Motor neuron (in vitro differentiated cells): ENCODE measurements around the gene TMCC3. TPM values are rescaled to one million over a fixed set of nuclear protein-coding genes. Genes with fewer than 3 reads are reported as not detected.

Source experiments
- ATAC-seq, 8 experiments: fragments of 200-7000 bp; cut with Tn5 transposase; replicated peaks in 6 of 8; 2 replicates each; pipeline ENCODE4 v1.8.0; 2021; ENCODE audit warnings: mild to moderate bottlenecking in 8 of 8, moderate library complexity in 8 of 8
- H3K27ac ChIP-seq, 2 donors: fragments of 250-450 bp; sonication (Bioruptor Pico); 2 replicates each; pipeline ENCODE4 v1.9.0; 2021; ENCODE audit warnings: antibody characterized with exemption in 2 of 2, mild to moderate bottlenecking in 2 of 2, moderate library complexity in 1 of 2
- H3K4me1 ChIP-seq, 2 donors: fragments of 250-450 bp; sonication (Bioruptor Pico); replicated peaks in 1 of 2; 2 replicates each; pipeline ENCODE4 v1.6.1; 2021; ENCODE audit warnings: antibody characterized with exemption in 2 of 2, mild to moderate bottlenecking in 2 of 2, moderate library complexity in 1 of 2
- H3K4me3 ChIP-seq, 5 donors: fragments of 250-450 bp; sonication (Bioruptor Pico); 2 replicates each; pipeline ENCODE4 v1.9.0; 2021; ENCODE audit warnings: antibody characterized with exemption in 5 of 5, mild to moderate bottlenecking in 5 of 5, moderate library complexity in 4 of 5
- whole genome bisulfite sequencing, 10 experiments: fragments of 450-650 bp; shearing (Covaris generic); methylation state at CpG; one replicate each; pipeline ENCODE4 v1.0.0; 2022; 5-methylcytosine and 5-hydroxymethylcytosine counted together
- in situ Hi-C, 9 experiments: fragments of 400-800 bp; cut with MboI; loops; one replicate each; pipeline ENCODE4 v1.15.0; 2021; ENCODE audit warnings: low sequenced_read_pairs in 9 of 9, low pct_unique_long_range_greater_than_20kb in 2 of 9; ENCODE audit not compliant: unreplicated experiment in 9 of 9
- total RNA-seq, 8 experiments: library from RNA; unstranded; fragments of 300-600 nt; gene quantifications; 2 replicates each; pipeline versions ENCODE4 v1.2.3 to v1.2.4, GENCODE V29; 2022

The TMCC3 gene
- total RNA-seq, 8 experiments from 2014 or later, result 1.6 to 29.3 (median 2.0) TPM

DNA sequence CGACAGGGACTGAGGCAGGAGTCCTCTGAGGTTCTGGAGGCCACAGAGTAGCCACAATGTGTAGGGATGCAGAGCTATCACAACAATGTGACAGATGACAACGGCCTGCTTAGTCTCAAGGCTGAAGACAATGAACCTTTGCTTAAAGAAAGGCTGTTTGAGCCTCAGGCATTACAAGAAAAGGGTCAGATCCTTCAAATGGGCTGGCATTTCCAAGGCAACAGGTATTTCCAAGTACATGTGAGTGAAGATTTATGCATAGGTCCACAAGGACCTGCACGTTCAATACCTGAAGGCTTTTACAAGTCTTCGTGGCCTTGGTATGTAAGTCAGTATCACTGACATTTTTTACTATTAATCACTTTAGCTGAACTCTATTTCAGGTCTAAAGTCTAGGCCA is 62.0 kb downstream of the TMCC3 start:
- Histone ChIP-seq H3K4me3 (no peak overlapping the region), H3K27ac (no peak overlapping the region), H3K4me1 (peaks cover 8 to 13% of the 10 kb centered on the region in 2 donors)
- WGBS, 10 experiments, result 22 to 75% (median 50%) methylated on average over 1 to 3 of the region's 4 CpGs; no CpG with 5 or more reads in 3 of the 10 experiments
- peak in 1 of 8 experiments; percentile 11 for ATAC-seq
- in situ Hi-C loops, result no loop called here

DNA sequence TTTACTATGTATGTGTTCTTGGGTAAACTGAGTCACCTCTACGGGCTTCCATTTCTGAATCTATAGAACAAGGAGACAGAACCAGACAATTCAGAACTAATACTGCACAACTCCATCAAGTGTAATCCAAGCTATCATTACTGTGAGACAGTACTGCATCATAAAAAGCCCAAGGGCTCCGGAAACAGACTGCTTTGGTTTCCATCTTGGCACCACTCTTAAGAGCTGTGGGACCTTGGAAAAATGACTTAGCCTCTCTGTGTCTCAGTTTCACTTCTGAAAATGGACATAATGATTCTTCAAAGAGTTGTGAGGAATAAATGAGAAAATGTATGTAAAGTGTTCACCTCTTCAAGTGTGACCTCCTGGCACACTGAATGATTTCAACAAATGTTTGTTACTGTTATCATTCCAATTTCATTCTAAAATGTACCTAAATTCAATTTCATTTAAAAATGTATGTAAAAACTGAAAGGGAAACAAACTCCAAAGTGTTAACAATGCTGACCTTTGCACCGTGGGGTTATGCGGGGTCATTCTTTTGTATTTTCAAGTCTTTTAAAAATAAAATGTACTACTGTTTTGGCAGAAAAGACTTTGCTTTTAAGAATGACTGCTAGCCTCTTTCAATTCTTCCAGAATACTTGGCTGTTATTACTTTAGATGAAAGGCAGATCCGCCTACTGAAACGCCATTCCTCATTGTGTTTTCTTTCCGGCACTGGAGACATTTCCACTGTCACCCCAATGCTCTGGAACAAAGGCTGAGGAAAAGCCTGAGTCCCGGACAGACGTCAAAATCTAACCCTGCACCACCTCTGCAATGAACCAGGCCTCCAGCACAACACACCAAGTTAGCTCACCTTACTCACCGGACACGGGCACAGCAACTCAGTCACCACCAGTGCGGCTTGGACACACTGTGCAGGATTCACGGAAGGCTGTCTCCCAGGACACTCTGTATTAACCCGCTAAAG is 62.8 kb downstream of the TMCC3 start:
- Histone ChIP-seq H3K4me3 (no peak overlapping the region), H3K4me1 (peaks cover 8 to 13% of the 10 kb centered on the region in 2 donors), H3K27ac (no peak overlapping the region)
- peak in 1 of 8 experiments; percentile 31 for ATAC-seq
- in situ Hi-C loops, result no loop called here
- WGBS, 10 experiments, result 30 to 80% (median 44%) methylated on average over 1 to 13 of the region's 14 CpGs

DNA sequence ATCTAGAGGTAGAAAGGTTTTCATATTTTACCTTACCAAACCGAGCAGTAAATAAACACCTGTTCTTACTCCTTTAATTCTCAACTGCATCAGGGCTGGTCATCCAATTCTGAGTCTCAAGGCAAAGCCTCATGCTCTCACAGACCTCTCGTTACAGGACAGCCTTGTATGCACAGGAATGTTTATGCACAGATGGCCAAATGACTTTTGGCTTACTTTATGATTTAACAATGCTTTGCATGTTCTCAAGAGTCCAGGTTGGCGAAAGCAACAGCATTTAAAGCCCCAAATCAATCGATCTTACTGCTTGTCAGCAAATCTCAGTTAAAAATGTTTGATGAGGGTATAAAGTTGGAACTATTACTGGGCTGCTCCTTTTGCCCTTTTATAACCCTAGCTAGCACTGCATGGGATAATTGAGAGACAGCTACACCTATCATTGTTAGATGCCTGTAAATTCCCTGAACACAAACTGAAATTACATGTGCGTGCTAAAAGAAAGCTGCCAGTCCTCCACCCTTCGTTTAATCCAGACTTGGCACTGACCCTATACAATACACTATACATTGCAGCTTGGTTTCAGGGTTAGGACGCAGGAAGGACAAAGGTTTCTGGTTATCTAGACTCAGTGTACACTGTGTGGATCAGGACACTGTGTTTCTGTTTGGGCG is 63.6 kb downstream of the TMCC3 start:
- Histone ChIP-seq H3K27ac (no peak overlapping the region), H3K4me3 (no peak overlapping the region), H3K4me1 (peaks cover 8 to 13% of the 10 kb centered on the region in 2 donors)
- in situ Hi-C loops, result no loop called here
- WGBS, 10 experiments, result 0 to 90% (median 67%) methylated on average over 1 to 8 of the region's 8 CpGs
- peak in 3 of 8 experiments; percentile 59 to 65 (median 65) for ATAC-seq

DNA sequence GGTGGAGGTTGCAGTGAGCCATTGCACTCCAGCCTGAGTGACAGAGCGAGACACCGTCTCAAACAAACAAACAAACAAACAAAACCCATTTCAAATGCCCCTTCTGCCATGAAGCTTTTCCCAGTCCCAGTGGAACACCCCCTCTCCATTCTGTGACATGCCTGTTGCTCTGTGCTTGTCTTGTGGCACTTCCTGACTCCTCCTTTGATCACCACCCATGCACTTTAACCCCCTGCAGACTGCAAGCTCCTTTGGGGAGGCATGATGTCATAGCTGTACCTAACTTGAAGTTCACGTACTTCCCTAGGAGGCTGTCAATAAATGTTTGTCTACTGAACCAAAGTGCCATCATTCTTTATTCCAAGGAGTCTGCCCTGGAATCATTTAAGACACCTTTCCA is 64.7 kb downstream of the TMCC3 start:
- no peak for ATAC-seq
- no peak overlapping the region for H3K4me3 ChIP-seq
- WGBS, 10 experiments, result 67 to 100% (median 89%) methylated on average over 1 to 2 of the region's 3 CpGs; no CpG with 5 or more reads in 6 of the 10 experiments
- in situ Hi-C loops, result no loop called here
- peaks cover 8 to 13% of the 10 kb centered on the region in 2 donors for H3K4me1 ChIP-seq
- no peak overlapping the region for H3K27ac ChIP-seq

DNA sequence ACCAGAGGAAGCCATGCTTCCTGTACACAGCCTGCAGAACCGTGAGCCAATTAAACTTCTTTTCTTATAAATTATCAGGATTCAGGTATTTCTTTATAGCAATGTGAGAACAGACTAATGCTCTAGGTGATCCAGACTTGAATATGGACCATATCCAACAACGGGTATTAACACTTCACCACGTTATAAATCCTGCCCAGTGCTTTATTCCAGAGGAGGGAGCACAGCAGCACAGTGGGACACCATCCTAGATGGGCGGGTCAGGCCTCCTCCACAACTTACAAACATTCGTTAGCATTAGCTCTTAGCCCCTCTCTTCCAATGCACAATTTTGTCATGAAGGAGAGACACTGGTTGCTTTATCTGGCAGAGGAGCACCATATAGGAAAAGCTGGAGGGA is 66.0 kb downstream of the TMCC3 start:
- peak in 1 of 8 experiments; percentile 65 for ATAC-seq
- 67 to 95% (median 85%) methylated on average over 1 to 3 of the region's 5 CpGs; no CpG with 5 or more reads in 4 of the 10 experiments for WGBS, 10 experiments
- Histone ChIP-seq H3K27ac (no peak overlapping the region), H3K4me3 (no peak overlapping the region), H3K4me1 (peaks cover 8 to 13% of the 10 kb centered on the region in 2 donors)
- in situ Hi-C loops, result no loop called here

DNA sequence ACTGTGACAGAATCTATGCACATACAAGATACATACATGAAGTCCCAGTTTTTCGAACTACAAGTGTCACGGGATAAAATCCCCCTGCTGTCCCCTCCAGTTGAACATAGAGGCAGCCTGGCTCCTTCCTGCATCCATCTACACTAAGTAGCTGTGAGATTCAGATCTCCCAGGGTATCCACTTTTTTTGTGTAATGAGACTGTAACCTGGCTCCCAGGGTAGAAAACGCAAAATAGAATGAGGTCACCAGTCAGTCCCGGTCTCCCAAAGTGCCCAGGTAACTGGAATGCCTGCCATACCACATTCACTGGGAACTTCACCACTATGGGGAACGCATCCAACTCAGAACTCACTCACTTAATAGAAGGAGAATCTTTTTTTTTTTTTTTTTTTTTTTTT is 67.8 kb downstream of the TMCC3 start:
- 69 to 100% (median 94%) methylated on average over 1 to 4 of the region's 5 CpGs; no CpG with 5 or more reads in 1 of the 10 experiments for WGBS, 10 experiments

DNA sequence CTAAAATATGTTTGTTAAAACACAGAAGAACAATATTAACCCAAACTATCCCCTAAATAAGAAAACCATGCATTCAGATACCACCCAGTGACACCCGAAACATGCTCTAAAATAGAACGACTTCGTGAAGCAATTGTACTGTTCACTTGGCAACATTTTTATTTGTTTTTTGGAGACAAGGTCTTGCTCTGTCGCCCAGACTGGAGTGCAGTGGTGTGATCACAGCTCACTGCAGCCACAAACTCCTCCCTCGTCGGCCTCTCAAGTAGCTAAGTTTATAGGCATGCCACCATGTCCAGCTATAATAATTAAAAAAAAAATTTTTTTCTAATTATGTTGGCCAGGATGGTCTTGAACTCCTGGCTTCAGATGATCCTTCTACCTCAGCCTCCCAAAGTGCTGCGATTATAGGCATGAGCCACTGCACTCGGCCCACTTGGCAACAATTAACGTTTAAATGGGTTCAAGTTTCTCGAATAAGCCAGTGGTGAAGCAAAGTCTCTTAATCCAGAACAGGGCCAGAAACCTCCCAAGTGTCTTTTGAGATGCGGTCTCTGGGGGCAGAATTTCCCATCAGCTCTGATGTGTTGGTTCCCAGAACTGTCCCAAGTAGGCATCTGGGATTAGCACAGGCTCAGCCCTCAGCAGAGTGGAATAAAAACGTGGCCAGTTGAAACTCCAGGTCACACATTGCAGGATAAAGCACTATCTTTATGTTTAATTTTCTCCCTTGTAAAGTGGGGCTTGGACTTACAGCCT is 74.5 kb downstream of the TMCC3 start:
- in situ Hi-C loops, result no loop called here
- H3K27ac ChIP-seq, result no peak overlapping the region
- 34 to 92% (median 76%) methylated on average over 2 to 11 of the region's 12 CpGs; no CpG with 5 or more reads in 1 of the 10 experiments for WGBS, 10 experiments

More for the DNA sequence above, 67.8 kb downstream of the TMCC3 start:
- no peak overlapping the region for H3K4me3 ChIP-seq
- no peak for ATAC-seq
- H3K27ac ChIP-seq, result no peak overlapping the region
- H3K4me1 ChIP-seq, result peaks cover 3 to 4% of the 10 kb centered on the region in 2 donors
- in situ Hi-C loops, result no loop called here

DNA sequence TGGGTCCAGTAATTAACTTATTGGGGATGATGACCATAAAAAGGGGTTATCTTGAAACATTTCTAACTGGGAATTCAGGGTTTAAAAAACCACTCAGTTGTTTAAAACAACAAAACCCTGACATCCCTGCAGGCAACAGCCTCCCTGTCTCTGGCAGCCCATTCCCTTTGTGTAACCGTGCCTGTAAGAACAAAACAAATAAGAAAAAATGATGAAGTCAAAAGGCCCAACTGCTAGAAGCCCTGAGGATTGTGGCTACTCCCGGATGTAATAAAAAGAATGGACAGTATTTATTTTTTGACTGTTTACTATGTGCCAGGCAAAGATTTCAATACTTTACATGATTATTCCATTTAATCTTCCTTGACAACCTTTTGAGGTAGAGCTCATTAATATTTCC is 75.3 kb downstream of the TMCC3 start:
- 0 to 100% (median 25%) methylated on average over 1 to 2 of the region's 2 CpGs; no CpG with 5 or more reads in 1 of the 10 experiments for WGBS, 10 experiments
- Histone ChIP-seq H3K27ac (no peak overlapping the region), H3K4me1 (peaks cover 4 to 10% of the 10 kb centered on the region in 2 donors), H3K4me3 (no peak overlapping the region)
- peak in 2 of 8 experiments; percentile 41 to 71 for ATAC-seq
- in situ Hi-C loops, result no loop called here

More for the DNA sequence above, 74.5 kb downstream of the TMCC3 start:
- Histone ChIP-seq H3K4me1 (peaks cover 4 to 10% of the 10 kb centered on the region in 2 donors), H3K4me3 (no peak overlapping the region)
- peak in 1 of 8 experiments; percentile 68 for ATAC-seq

DNA sequence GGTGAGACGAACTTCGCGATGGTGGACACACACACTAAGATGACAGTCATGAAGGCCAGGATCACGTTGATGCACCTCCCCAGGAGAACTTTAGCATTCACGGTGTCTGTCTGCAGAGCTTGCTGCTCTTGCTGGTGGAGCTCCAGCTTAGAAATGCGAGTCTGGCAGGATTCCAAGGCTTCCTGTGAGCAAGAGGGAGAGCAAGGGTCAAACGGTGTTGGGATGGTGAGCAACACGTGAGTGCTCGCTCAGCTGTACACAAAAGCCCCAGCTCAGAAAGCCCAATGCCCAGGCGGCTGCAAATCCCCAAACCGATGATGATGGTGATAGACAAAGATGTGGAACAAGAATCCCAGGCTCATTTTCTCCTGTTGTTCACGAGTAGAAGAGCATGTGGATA is 78.8 kb downstream of the TMCC3 start:
- ATAC-seq, result no peak
- H3K4me3 ChIP-seq, result no peak overlapping the region
- 0 to 75% (median 63%) methylated on average over 1 to 11 of the region's 12 CpGs; no CpG with 5 or more reads in 3 of the 10 experiments for WGBS, 10 experiments
- no peak overlapping the region for H3K27ac ChIP-seq
- in situ Hi-C loops, result loop anchor here in 1 of 9 experiments (25.0 kb wide), 1 partner anchor 166 kb away; no protein-coding TSS in a partner anchor
- peaks cover 4 to 10% of the 10 kb centered on the region in 2 donors for H3K4me1 ChIP-seq

DNA sequence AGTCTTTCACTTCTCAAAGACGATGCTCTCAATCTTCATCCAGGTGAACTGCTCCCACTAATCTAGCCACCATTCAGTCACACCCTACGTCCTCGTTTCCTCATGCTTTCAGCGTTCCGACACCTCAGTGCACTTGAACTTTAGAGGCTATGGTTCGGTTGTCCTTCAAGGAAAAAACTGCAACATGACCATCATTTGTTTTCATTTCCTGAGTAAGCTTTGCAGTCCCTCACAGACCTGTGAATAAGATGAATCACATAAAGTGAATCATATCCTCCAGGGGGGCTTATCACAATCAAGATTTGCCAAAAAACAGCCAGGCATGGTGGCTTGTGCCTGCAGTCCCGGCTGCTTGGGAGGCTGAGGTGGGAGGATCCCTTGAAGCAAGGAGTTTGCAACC is 80.2 kb downstream of the TMCC3 start:
- no peak for ATAC-seq
- Histone ChIP-seq H3K27ac (no peak overlapping the region), H3K4me3 (no peak overlapping the region), H3K4me1 (peaks cover 4 to 10% of the 10 kb centered on the region in 2 donors)
- 58 to 100% (median 90%) methylated on average over 1 to 6 of the region's 7 CpGs; no CpG with 5 or more reads in 2 of the 10 experiments for WGBS, 10 experiments
- in situ Hi-C loops, result loop anchor here in 1 of 9 experiments (25.0 kb wide), 1 partner anchor 167 kb away; no protein-coding TSS in a partner anchor

DNA sequence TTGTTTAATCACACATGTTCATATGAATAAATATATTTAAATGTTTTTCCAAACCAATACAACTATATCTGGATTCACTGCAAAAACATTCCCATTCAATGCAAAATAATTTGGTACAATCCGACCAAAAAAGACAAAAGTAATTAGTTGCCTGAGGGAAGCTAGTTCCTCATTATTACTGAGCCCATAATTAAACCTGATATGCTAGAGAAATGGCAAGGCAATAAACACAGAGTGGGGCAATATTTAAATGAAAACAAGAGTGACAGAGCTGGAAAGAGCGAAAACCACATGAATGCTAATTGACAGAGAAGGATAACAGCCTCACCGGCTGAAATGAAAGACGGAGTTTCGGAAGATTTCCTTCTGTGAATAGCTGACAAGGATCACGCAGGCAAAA is 82.6 kb downstream of the TMCC3 start:
- Histone ChIP-seq H3K4me1 (peaks cover 0 to 2% of the 10 kb centered on the region in 2 donors), H3K27ac (no peak overlapping the region), H3K4me3 (no peak overlapping the region)
- WGBS, 10 experiments, result 31 to 98% (median 76%) methylated on average over 1 to 6 of the region's 6 CpGs
- in situ Hi-C loops, result loop anchor here in 1 of 9 experiments (25.0 kb wide), 1 partner anchor 170 kb away; no protein-coding TSS in a partner anchor
- ATAC-seq, result peak in 1 of 8 experiments; percentile 47

DNA sequence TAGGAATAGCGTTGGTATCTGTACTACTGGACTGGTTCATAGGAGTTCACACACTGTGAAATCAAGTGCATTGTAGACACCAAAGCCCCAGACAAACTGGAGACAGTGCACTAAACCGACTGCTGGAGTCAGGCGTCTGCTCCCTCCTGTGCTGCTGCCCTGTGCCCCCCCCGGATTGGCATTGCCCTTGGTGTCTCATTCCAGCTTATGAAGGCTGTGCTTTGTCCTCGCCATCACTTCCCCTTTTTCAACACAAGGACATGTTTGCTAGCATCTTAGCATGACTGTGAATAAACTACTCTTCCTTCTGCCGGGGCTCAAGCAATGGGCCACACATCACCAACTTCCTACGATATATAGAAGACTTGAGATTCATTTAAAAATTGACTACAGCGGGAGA is 84.0 kb downstream of the TMCC3 start:
- ATAC-seq, result no peak
- Histone ChIP-seq H3K4me3 (no peak overlapping the region), H3K4me1 (no peaks in the 10 kb centered on the region), H3K27ac (no peak overlapping the region)
- WGBS, 10 experiments, result 80 to 100% (median 93%) methylated on average over 1 to 4 of the region's 8 CpGs; no CpG with 5 or more reads in 4 of the 10 experiments
- in situ Hi-C loops, result loop anchor here in 1 of 9 experiments (25.0 kb wide), 1 partner anchor 171 kb away; no protein-coding TSS in a partner anchor
